NCI-H460 (cell line): ENCODE measurements around the gene CHSY3. TPM values are rescaled to one million over a fixed set of nuclear protein-coding genes. Genes with fewer than 3 reads are reported as not detected.
"Not testable (repeated sequence)": the region's sequence is repeated elsewhere in the genome, so short reads cannot be mapped to it uniquely, and the experiment has no call there.

Experiments
- DNase-seq: peaks from one replicate; pipeline ENCODE4 v3.0.0-alpha.2; 2016; ENCODE audit warnings: low read depth; ENCODE audit errors: extremely low read depth
- total RNA-seq: library from RNA; depleted of rRNA; stranded (reverse); fragments of >200 nt; shearing (Covaris generic); gene quantifications from 2 replicates; pipeline ENCODE4 v1.2.3, GENCODE V29; 2014

Gene CHSY3
- total RNA-seq, 1 experiment from 2014 or later, result 11.0 TPM

GRCh38 chr5:130141659-130142320, 237.5 kb downstream of the CHSY3 start:
- peak; percentile 54 for DNase-seq

DNA sequence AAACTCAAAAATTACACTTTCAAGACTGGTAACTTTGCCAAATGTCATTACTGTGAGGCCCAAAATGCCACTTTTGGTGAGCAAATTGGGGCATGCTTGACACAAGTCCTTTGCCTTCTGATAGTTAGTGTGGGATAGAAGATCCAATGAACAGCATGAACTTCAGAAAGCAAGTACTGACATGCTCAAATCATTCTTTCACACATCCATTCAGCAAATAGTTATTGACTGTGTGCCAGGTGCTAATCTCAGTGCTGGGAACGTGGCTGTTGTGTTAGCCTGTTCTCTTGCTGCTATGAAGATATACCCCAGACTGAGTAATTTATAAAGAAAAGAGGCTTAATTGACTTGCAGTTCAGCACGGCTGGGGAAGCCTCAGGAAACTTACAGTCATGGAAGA, 247.0 kb downstream of the CHSY3 start:
- DNase-seq, result no peak

DNA sequence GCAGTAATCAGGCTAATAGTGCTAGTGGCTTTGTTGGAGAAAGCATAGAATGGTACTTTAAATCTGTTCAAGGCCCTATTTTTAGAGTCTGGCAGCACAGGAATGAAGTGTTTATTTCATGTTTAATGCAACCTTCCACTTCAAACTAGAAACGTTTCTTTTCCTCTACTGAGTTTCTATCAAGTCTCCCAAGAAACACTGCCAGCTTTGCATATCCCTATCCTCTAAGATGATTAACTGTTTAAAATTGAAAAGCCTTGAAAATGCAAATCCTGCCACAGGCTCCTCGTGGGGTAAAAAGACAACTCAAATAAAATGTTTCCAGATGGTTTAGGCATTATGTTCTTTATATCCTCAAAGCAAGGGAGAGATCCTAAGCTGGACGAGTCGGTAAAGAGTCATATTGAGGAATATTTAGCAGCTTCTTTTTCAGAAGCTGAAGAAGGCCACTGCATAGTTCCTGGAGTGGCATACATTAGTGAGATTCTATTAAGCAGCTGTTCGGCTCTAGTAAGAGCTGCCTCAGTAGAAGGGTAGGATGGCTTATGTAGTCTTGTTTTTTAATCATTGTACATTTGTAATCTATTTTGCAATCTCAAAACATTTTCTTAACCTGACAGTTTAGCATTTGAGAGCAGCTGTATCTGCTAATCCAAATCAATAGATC, 251.2 kb downstream of the CHSY3 start:
- DNase-seq, result no peak

- DNase-seq, result no peak
Measured at GRCh38 chr5:130158036-130158435, 253.8 kb downstream of the CHSY3 start.

- DNase-seq, result no peak
Measured at GRCh38 chr5:130159968-130160367, 255.7 kb downstream of the CHSY3 start.

DNA sequence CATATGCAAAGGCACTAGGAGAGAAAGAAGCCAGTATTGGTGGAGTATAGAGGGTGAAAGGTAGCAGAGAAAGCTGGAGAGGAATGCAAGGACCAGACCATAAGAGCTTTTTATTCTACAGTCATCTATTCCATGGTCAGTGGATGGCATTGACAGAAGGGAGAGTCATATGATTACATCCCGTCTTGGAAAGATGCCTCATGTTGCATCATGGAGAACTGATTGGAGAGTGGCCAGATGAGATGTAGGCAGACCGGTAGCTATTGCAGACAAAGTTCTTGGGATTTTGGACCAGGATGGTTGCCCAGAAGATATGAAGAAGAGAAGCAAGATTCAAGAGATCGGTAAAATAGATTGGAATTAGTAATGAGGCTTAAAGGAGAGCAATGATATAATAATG, 260.7 kb downstream of the CHSY3 start:
- DNase-seq, result peak; percentile 15

DNA sequence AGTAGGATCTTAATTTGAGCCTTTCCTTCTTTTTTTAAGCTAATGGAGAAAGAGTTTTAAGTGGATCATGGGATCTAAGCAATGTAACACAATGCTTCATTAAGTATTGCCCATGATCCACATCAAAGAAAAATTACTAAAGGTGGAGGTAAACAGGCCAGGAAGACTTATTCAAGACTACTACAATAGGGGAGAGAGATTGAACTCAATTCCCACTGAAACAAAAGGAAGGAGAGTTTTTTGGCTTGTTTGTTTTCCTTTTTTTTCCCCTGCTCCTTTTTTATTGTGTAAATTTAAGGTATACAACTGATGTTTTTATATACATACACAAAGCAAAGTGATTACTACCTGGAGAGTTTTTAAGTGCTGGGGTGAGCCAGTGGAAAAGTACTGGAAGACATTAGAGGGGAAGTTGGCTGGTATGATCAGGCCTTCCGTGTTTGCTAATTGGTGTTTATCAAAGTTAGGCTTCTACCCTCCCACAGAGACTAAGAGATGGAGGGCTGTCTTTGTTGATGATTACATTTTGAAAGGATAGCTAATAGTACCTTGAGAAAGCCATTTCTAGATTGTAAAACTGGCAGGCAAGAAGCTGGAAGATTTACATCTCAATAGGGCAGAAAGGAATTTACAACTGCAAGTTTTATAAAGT, 262.7 kb downstream of the CHSY3 start:
- no peak for DNase-seq

DNA sequence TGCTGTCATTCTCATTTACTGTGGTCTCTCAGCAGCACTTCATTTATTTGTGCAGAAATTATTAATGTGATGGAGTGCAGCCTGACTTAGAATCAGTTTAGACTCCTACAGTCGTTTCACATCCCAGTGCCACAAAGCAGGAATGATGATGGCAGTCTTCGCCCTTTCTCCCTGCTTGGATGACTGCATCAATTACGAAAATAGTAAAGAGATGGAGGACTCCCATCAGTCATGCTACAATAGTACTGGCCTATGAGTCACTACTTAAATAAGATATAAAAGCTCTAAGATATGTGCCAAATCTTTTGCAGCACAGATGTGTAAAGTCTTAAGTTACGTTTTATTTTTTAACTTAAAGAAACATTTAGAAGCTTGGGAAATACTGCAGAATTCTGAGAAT, 263.9 kb downstream of the CHSY3 start:
- DNase-seq, result peak; percentile 84

GRCh38 chr5:130171699-130172098, 267.4 kb downstream of the CHSY3 start:
- no peak for DNase-seq

- no peak for DNase-seq
Measured at GRCh38 chr5:130183115-130183514, 278.9 kb downstream of the CHSY3 start.

DNA sequence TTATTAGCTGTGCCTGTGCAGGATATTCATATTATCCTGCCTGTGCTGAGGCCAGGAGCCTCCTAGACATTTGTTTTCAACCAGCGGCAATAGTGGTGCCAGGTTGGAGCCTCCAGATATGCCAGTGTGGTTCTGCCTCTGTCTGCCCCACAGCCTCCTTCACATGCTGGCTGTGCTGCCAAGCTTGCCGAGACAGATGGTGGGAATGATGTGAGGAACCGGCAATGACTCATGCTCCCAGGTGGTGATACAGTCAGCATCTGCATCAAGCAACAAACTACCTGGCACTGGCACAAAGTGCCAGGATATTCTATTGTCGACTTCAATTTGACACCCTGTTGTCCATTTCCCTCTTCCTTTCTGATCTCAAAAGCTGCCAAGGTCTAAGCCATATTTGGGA, 285.7 kb downstream of the CHSY3 start:
- DNase-seq, result no peak

- peak; percentile 42 for DNase-seq
Measured at GRCh38 chr5:130198927-130199326, 294.7 kb downstream of the CHSY3 start.

GRCh38 chr5:130206686-130207085, 302.4 kb downstream of the CHSY3 start:
- no peak for DNase-seq

- no peak for DNase-seq
Measured at GRCh38 chr5:130213607-130214006, 309.3 kb downstream of the CHSY3 start.

DNA sequence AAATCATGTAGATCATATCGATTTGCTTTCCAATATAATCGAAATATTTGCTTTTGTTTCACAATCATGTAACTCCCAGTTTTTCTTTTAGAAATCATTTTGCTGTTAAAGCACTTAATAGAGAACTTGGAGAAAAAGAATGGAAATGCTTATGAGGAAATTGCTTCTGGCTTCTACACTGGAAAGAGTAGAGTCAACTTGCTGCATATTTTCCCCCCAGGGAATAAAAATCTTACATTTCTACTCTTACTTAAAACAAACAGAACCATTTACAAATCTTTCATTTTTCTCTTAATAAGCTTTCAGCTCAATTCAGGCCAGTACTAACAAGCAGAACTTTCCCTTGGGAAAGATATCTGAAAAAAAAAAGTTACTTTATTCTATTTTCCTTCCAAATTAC, 312.0 kb downstream of the CHSY3 start:
- no peak for DNase-seq

GRCh38 chr5:130222573-130222972, 318.3 kb downstream of the CHSY3 start:
- DNase-seq, result peak; percentile 6

GRCh38 chr5:130226556-130226955, 322.3 kb downstream of the CHSY3 start:
- not testable (repeated sequence) for DNase-seq

GRCh38 chr5:130227699-130228098, 323.4 kb downstream of the CHSY3 start:
- no peak for DNase-seq

GRCh38 chr5:130231786-130232185, 327.5 kb downstream of the CHSY3 start:
- no peak for DNase-seq

DNA sequence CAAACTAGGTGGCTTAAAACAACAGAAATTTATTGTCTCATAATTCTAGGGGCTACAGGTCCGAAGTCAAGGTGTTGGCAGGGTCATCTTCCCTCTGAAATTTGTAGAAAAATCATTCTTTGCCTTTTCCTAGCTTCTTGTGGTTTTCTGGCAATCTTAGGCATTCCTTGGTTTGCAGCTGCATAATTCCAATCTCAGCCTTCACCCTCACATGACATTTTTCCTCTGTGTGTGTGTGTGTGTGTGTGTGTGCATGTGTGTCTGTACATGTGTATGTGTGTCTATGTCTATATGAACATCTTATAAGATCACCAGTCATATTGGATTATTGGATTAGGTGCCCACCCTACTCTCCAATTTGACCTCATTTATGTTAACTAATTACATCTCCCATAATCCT, 330.6 kb downstream of the CHSY3 start:
- no peak for DNase-seq
